Stomach (tissue), 19 donors: ENCODE results near the gene NIPAL1. TPM values are rescaled to one million over a fixed set of nuclear protein-coding genes. Genes with fewer than 3 reads are reported as not detected.
A peak's percentile ranks its signal among the peaks of the same experiment; 100 is the strongest.

Experiments used
- DNase-seq, 2 donors: peaks; one replicate each; pipeline versions ENCODE4 v3.0.0 to v3.0.0-alpha.2; 2013 to 2019
- H3K27ac ChIP-seq, 5 donors: fragments of 200-600 bp in 4 of 5; sonication (generic) in 4 of 5; one replicate each; pipeline ENCODE4 v1.5.1; 2013 to 2019; ENCODE audit warnings: mild to moderate bottlenecking in 1 of 5, moderate library complexity in 1 of 5
- H3K27me3 ChIP-seq, 3 donors: fragments of 200-600 bp; sonication (generic); one replicate each; pipeline ENCODE4 v1.5.1; 2017 to 2019; ENCODE audit warnings: mixed run types in 1 of 3
- H3K36me3 ChIP-seq, 4 donors: fragments of 200-600 bp; sonication (generic); 1 replicate in 3 of 4; 2 replicates in 1 of 4; pipeline ENCODE4 v1.5.1; 2016 to 2019
- H3K4me1 ChIP-seq, 4 donors: fragments of 200-600 bp; sonication (generic); one replicate each; pipeline ENCODE4 v1.5.1; 2016 to 2019
- H3K4me3 ChIP-seq, 4 donors: fragments of 200-600 bp; sonication (generic) in 3 of 4; one replicate each; pipeline ENCODE4 v1.5.1; 2016 to 2019; ENCODE audit warnings: mild to moderate bottlenecking in 1 of 4
- H3K9me3 ChIP-seq, 4 donors: fragments of 200-600 bp; sonication (generic); one replicate each; pipeline ENCODE4 v1.5.1; 2016 to 2019
- EP300 ChIP-seq: sonication (generic); formaldehyde crosslinking; IDR thresholded peaks from one replicate; pipeline ENCODE4 v1.6.1; 2017; ENCODE audit warnings: antibody characterized with exemption
- POLR2A ChIP-seq, 4 donors: fragments of 450-650 bp; IDR thresholded peaks; one replicate each; pipeline ENCODE4 v1.6.1; 2016; ENCODE audit warnings: antibody characterized with exemption in 4 of 4, control low read depth in 2 of 4, mild to moderate bottlenecking in 1 of 4, moderate library complexity in 1 of 4
- POLR2AphosphoS5 ChIP-seq, 3 donors: sonication (generic); formaldehyde crosslinking; IDR thresholded peaks; one replicate each; pipeline ENCODE4 v1.6.1; 2016; ENCODE audit warnings: antibody characterized with exemption in 3 of 3
- WGBS, 5 donors: extraction: QIAGEN DNeasy Blood & Tissue Kit in 3 of 5; methylation state at CpG; one replicate each; pipeline versions ENCODE4 v1.1.5 to v1.1.7; 2013 to 2018; 5-methylcytosine and 5-hydroxymethylcytosine counted together
- intact Hi-C: fragments of 100-400 bp; cut with DNase I; formaldehyde crosslinking; loops from one replicate; pipeline ENCODE4 v1.15.1; 2023; ENCODE audit warnings: low total_unique reads
- long read RNA-seq, 10 donors: transcript quantifications; one replicate each; lab custom pipeline, GENCODE V29; 2026
- polyA plus RNA-seq, 3 donors: library from polyadenylated mRNA; stranded (reverse); fragments of 200-250 nt; gene quantifications; one replicate each; pipeline ENCODE4 v1.2.3, GENCODE V29; 2013
- total RNA-seq, 5 donors: library from RNA; depleted of rRNA; stranded (reverse); fragments of >200 nt; gene quantifications; one replicate each; pipeline versions ENCODE4 v1.1.0 to v1.2.3, GENCODE V29; 2014 to 2016
- TF ChIP-seq, protein P1 (sequence below), 7 experiments: fragments of 450-650 bp in 4 of 7; fragments of 200-600 bp in 3 of 7; sonication (generic) in 3 of 7; IDR thresholded peaks; one replicate each; pipeline ENCODE4 v1.5.1; 2016 to 2019; ENCODE audit warnings: antibody characterized with exemption in 7 of 7, control low read depth in 2 of 7, mild to moderate bottlenecking in 1 of 7
- donor health status: healthy with polysubstance abuse.
- donor health status: Bipolar disorder and iron deficiency.
- donor health status: healthy.

NIPAL1 gene
- 10 to 100 TPM in 2 of 5 donors, 1 to 10 TPM in 1, under 1 TPM in 1, not detected in 1; under 0.01 to 22.0 (median 10.3) TPM for total RNA-seq
- 1 to 10 TPM in 2 of 3 donors, under 1 TPM in 1; 0.76 to 2.9 (median 2.6) TPM for polyA plus RNA-seq
- long read RNA-seq, donor 1, full-length matches to known transcripts = 1 of 1 reads
- long read RNA-seq, donor 1, partial matches to known transcripts = 0 of 1 reads
- long read RNA-seq, donor 1, other reads (novel, unspliced or antisense) = 0 of 1 reads
- long read RNA-seq, donor 2, full-length matches to known transcripts = 2 of 2 reads
- long read RNA-seq, donor 2, partial matches to known transcripts = 0 of 2 reads
- long read RNA-seq, donor 2, other reads (novel, unspliced or antisense) = 0 of 2 reads
- long read RNA-seq, donor 3, full-length matches to known transcripts = 1 of 1 reads
- long read RNA-seq, donor 3, partial matches to known transcripts = 0 of 1 reads
- long read RNA-seq, donor 3, other reads (novel, unspliced or antisense) = 0 of 1 reads
- long read RNA-seq, donor 4 = 0 reads
- long read RNA-seq, donor 5, full-length matches to known transcripts = 1 of 1 reads
- long read RNA-seq, donor 5, partial matches to known transcripts = 0 of 1 reads
- long read RNA-seq, donor 5, other reads (novel, unspliced or antisense) = 0 of 1 reads
- long read RNA-seq, donor 6 = 0 reads
- long read RNA-seq, donor 7 = 0 reads
- long read RNA-seq, donor 8 = 0 reads
- long read RNA-seq, donor 9 = 0 reads
- long read RNA-seq, donor 10, full-length matches to known transcripts = 2 of 2 reads
- long read RNA-seq, donor 10, partial matches to known transcripts = 0 of 2 reads
- long read RNA-seq, donor 10, other reads (novel, unspliced or antisense) = 0 of 2 reads

DNA sequence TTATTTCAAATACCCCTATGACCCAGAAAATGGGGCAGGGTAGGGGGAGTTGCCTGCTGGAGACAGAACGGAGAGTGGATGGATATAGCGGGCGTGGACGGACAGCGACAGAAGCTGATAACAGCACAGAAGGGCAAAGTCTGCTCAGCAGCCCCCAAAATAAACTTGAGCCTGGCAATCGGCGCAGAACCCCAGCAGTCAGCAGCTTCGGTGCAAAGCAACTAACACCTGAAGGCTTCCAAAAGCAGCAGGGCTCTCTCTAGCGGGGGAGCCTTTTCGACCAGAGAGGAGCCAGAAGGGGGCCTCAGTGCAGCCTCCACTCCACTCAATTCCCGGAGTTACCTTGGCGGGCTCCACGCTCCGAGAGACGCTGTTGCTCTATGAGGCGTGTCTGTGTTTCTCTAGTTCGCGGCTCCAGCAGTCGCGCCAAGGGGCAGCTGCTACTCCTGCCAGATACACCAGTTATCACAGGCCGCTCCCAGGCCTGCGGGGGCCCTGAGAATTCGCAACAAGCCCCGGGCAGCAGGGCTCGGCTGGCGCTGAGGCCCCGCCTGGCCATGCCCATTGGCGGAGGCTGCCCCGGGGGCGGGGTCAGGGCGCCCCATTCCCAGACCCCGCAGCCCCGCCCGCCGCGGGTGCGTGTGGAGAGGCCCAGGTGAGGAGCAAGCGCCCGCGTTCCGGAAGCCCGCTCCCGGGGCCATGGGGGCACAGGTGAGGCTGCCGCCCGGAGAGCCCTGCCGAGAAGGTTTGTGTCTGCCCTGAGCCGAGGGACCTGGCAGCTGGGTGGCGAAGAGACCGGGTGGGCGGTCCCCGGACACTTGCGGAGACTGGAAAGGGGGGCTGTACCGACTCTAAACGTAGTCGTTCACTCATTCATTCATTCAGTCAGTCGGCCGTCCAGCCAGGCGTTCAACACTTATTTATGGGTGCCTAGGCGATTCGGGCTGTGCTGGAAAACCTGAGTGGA is at the start of gene NIPAL1, which contains the start of gene CNGA1:
TSS of gene NIPAL1 (plus strand) at position 632 of the 967 bp plus-strand sequence. CDS start at position 700, 68 bp downstream.
TSS of gene CNGA1 (minus strand) at position 541 of the 967 bp plus-strand sequence. CDS start 63,992 bp downstream, outside the sequence.
- Histone ChIP-seq H3K36me3 (no peaks in the 10 kb centered on the region), H3K27ac (peak within 1 kb of the TSS; percentile 79 to 92 (median 82)), H3K4me3 (peak within 1 kb of the TSS; percentile 60 to 72 (median 66)), H3K9me3 (no peaks in the 10 kb centered on the region), H3K4me1 (peaks cover 10 to 27% (median 22%) of the 10 kb centered on the region in 4 donors), H3K27me3 (peaks cover 0 to 26% (median 0%) of the 10 kb centered on the region in 3 donors)
- intact Hi-C loops = no loop called here
- DNase-seq = peak; percentile 90 to 96
- WGBS, 5 donors = 2 to 8% (median 2%) methylated on average over 17 to 60 of the region's 60 CpGs
- TF ChIP-seq EP300 = no peak
- TF ChIP-seq POLR2AphosphoS5 (IDR thresholded peaks at IDR 0.05) = peak in 1 of 3 donors; percentile 43
- TF ChIP-seq, protein P1, sequence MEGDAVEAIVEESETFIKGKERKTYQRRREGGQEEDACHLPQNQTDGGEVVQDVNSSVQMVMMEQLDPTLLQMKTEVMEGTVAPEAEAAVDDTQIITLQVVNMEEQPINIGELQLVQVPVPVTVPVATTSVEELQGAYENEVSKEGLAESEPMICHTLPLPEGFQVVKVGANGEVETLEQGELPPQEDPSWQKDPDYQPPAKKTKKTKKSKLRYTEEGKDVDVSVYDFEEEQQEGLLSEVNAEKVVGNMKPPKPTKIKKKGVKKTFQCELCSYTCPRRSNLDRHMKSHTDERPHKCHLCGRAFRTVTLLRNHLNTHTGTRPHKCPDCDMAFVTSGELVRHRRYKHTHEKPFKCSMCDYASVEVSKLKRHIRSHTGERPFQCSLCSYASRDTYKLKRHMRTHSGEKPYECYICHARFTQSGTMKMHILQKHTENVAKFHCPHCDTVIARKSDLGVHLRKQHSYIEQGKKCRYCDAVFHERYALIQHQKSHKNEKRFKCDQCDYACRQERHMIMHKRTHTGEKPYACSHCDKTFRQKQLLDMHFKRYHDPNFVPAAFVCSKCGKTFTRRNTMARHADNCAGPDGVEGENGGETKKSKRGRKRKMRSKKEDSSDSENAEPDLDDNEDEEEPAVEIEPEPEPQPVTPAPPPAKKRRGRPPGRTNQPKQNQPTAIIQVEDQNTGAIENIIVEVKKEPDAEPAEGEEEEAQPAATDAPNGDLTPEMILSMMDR (IDR thresholded peaks at IDR 0.05) = peak in 2 of 7 experiments; percentile 25 to 31

DNA sequence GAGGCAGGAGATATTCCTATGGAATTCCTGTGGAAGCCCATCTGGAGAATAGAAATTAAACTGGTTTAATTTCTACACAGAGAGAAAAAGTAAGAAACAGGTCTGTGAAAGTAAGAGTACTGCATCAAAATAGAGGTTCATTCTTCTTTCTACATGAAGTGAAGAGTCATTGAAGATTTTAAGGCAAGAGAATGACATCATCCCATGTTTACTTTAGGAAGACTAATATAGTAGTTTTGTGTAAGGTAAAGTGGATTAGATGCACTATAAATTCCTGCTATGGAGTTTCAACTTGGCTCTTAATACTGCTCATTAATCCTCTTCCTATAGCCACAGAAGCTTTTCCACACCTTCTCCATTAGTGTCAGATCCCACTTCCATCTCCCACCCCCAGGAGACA is 47.7 kb upstream of the NIPAL1 start:
- no peak overlapping the region for H3K27ac ChIP-seq
- intact Hi-C loops = no loop called here
- no peaks in the 10 kb centered on the region for H3K9me3 ChIP-seq
- H3K4me1 ChIP-seq = no peaks in the 10 kb centered on the region
- no peak for DNase-seq
- H3K36me3 ChIP-seq = no peaks in the 10 kb centered on the region
- no peaks in the 10 kb centered on the region for H3K27me3 ChIP-seq
- no peak overlapping the region for H3K4me3 ChIP-seq
- no peak for TF ChIP-seq POLR2A (IDR thresholded peaks at IDR 0.05)
- no peak for TF ChIP-seq POLR2AphosphoS5 (IDR thresholded peaks at IDR 0.05)
- TF ChIP-seq EP300 = no peak
- TF ChIP-seq, protein P1 (IDR thresholded peaks at IDR 0.05) = no peak

DNA sequence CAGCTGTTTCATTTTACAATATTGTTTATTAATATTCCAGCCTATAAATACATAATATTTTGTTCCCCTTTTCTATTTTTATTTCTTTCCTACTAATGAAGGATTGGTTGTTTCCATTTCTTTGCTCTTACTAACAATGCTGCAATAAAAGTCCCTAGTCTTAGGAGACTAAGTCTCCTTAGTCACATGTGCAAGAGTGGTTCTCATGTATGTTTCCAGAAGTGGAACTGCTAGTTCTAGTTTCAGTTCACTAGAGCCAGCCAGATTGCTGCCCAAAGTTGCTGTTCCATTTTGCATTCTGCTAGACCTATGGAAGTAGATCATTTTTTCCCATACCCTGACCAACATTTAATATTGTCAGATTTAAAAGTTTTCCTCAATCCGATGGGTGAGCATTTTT is 44.4 kb upstream of the NIPAL1 start:
- H3K9me3 ChIP-seq = no peaks in the 10 kb centered on the region
- DNase-seq = peak in 1 of 2 donors; percentile 7
- H3K4me3 ChIP-seq = no peak overlapping the region
- intact Hi-C loops = no loop called here
- TF ChIP-seq POLR2A (IDR thresholded peaks at IDR 0.05) = no peak
- no peaks in the 10 kb centered on the region for H3K4me1 ChIP-seq
- WGBS, 5 donors = 84 to 99% (median 95%) methylated on average over 1 of the region's 1 CpG
- H3K27ac ChIP-seq = no peak overlapping the region
- no peaks in the 10 kb centered on the region for H3K27me3 ChIP-seq
- H3K36me3 ChIP-seq = no peaks in the 10 kb centered on the region

DNA sequence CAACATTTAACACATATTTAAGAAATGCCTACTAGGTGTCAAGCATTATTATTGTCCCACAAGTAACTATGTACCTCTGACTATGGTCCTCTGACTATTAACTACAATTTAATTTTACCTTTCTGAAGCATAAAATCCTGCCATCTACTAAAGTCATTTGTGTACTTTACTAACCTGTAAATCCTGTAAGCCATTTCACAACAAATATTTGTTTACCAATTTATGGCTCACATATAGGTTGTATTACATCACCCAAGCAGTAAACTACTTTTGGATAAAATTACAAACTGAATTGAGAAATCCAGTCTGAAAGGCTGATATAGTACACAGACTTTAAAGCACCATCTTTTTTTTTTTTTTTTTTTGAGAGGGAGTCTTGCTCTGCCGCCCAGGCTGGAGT is 43.9 kb upstream of the NIPAL1 start:
- WGBS, 5 donors = 87 to 100% (median 96%) methylated on average over 1 of the region's 1 CpG
- intact Hi-C loops = no loop called here
- Histone ChIP-seq H3K9me3 (no peaks in the 10 kb centered on the region), H3K4me3 (no peak overlapping the region), H3K36me3 (no peaks in the 10 kb centered on the region), H3K27ac (no peak overlapping the region), H3K27me3 (no peaks in the 10 kb centered on the region), H3K4me1 (no peaks in the 10 kb centered on the region)
- no peak for DNase-seq
- TF ChIP-seq POLR2AphosphoS5 (IDR thresholded peaks at IDR 0.05) (no peak), POLR2A (IDR thresholded peaks at IDR 0.05) (no peak), EP300 (no peak)
- TF ChIP-seq, protein P1 (IDR thresholded peaks at IDR 0.05) = no peak
